Activated T-helper 1 cell treated with anti-CD3 and anti-CD28 coated beads, Interleukin-12 subunit alpha, Interleukin-12 subunit beta, Interleukin-2, Interleukin-4 antibody, amounts not matched to agents 30 ng/mL and 10 ng/mL and 1 ng/mL, durations not matched to agents 14 hours and 24 hours and 36 hours (primary cell): ENCODE results near the gene ANKRD13A. TPM values are rescaled to one million over a fixed set of nuclear protein-coding genes. Genes with fewer than 3 reads are reported as not detected.
"Not testable (repeated sequence)": the region's sequence is repeated elsewhere in the genome, so short reads cannot be mapped to it uniquely, and the experiment has no call there.

Experiments
- DNase-seq: peaks from one replicate; pipeline ENCODE4 v3.0.0; 2021; ENCODE audit warnings: low spot score
- H3K27ac Mint-ChIP-seq: one replicate; pipeline ENCODE4 v1.8.0; 2021; ENCODE audit warnings: mild to moderate bottlenecking, mixed read lengths
- H3K27me3 Mint-ChIP-seq: one replicate; pipeline ENCODE4 v1.8.0; 2022; ENCODE audit warnings: mild to moderate bottlenecking, moderate library complexity, mixed read lengths; ENCODE audit not compliant: insufficient read depth
- H3K36me3 Mint-ChIP-seq: one replicate; pipeline ENCODE4 v1.8.0; 2021; ENCODE audit warnings: low read depth, mixed read lengths
- H3K4me1 Mint-ChIP-seq: one replicate; pipeline ENCODE4 v1.8.0; 2021; ENCODE audit warnings: low read depth, mixed read lengths
- H3K4me3 Mint-ChIP-seq: one replicate; pipeline ENCODE4 v1.8.0; 2021; ENCODE audit warnings: mild to moderate bottlenecking, moderate library complexity, mixed read lengths
- H3K9me3 Mint-ChIP-seq: one replicate; pipeline ENCODE4 v1.8.0; 2021; ENCODE audit warnings: mixed read lengths
- intact Hi-C: fragments of 100-400 bp; cut with micrococcal nuclease; formaldehyde crosslinking; loops from one replicate; pipeline ENCODE4 v1.15.1; 2024
- total RNA-seq: library from RNA; stranded (reverse); gene quantifications from 2 replicates; pipeline ENCODE4 v1.2.3, GENCODE V29; 2022

The ANKRD13A gene
- total RNA-seq, 1 donor from 2014 or later = 62.4 TPM

- no peaks in the 10 kb centered on the region for H3K27me3 Mint-ChIP-seq
- H3K4me3 Mint-ChIP-seq = peak overlapping the region; percentile 84
- H3K27ac Mint-ChIP-seq = peak overlapping the region; percentile 52
- peaks cover 10% of the 10 kb centered on the region for H3K36me3 Mint-ChIP-seq
- no peak for DNase-seq
- intact Hi-C loops = loop anchor here (5.0 kb wide), 1 partner anchor 235 kb away; the partner anchor contains the start of gene ATP2A2
- peaks cover 42% of the 10 kb centered on the region for H3K4me1 Mint-ChIP-seq
- no peaks in the 10 kb centered on the region for H3K9me3 Mint-ChIP-seq
Observed at GRCh38 chr12:110047297-110047940, 48.2 kb downstream of the ANKRD13A start.

GRCh38 chr12:110048242-110049027 is 49.2 kb downstream of the ANKRD13A start, which contains the start of gene C12orf76:
Gene C12orf76, minus strand, starts transcription at chr12:110048522. Its CDS starts 27 bp downstream, at chr12:110048495.
- Mint-ChIP-seq H3K27ac (peak within 1 kb of the TSS; percentile 91), H3K4me1 (peaks cover 34% of the 10 kb centered on the region), H3K36me3 (peaks cover 5% of the 10 kb centered on the region), H3K4me3 (peak within 1 kb of the TSS; percentile 84), H3K27me3 (no peaks in the 10 kb centered on the region), H3K9me3 (no peaks in the 10 kb centered on the region)
- intact Hi-C loops = loop anchor here (1.0 to 5.0 kb wide), 7 partner anchors 8 to 234 kb away; partner anchors contain the start of genes ATP2A2, GIT2 and IFT81
- peak; percentile 89 for DNase-seq

GRCh38 chr12:110049034-110049433 is 49.8 kb downstream of the ANKRD13A start:
- Mint-ChIP-seq H3K27ac (peak overlapping the region; percentile 91), H3K4me1 (peaks cover 34% of the 10 kb centered on the region), H3K4me3 (peak overlapping the region; percentile 84)
- intact Hi-C loops = loop anchor here (5.0 kb wide), 1 partner anchor 233 kb away; the partner anchor contains the start of gene ATP2A2
- not testable (repeated sequence) for H3K27me3 Mint-ChIP-seq, H3K9me3 Mint-ChIP-seq, H3K36me3 Mint-ChIP-seq, DNase-seq

- H3K27me3 Mint-ChIP-seq, H3K9me3 Mint-ChIP-seq, H3K4me3 Mint-ChIP-seq, H3K36me3 Mint-ChIP-seq, DNase-seq: not testable (repeated sequence)
- peak overlapping the region; percentile 91 for H3K27ac Mint-ChIP-seq
- intact Hi-C loops = loop anchor here (5.0 kb wide), 1 partner anchor 233 kb away; the partner anchor contains the start of gene ATP2A2
- peaks cover 36% of the 10 kb centered on the region for H3K4me1 Mint-ChIP-seq
Observed at GRCh38 chr12:110049666-110050065, 50.4 kb downstream of the ANKRD13A start.

GRCh38 chr12:110050927-110051326 is 51.7 kb downstream of the ANKRD13A start:
- peaks cover 48% of the 10 kb centered on the region for H3K4me1 Mint-ChIP-seq

GRCh38 chr12:110055375-110056352 is 56.4 kb downstream of the ANKRD13A start:
- H3K27me3 Mint-ChIP-seq, DNase-seq, intact Hi-C loops, H3K4me3 Mint-ChIP-seq, H3K9me3 Mint-ChIP-seq: not testable (repeated sequence)
- Mint-ChIP-seq H3K36me3 (peaks cover 12% of the 10 kb centered on the region), H3K4me1 (peaks cover 46% of the 10 kb centered on the region), H3K27ac (peak overlapping the region; percentile 75)

More at GRCh38 chr12:110050927-110051326, 51.7 kb downstream of the ANKRD13A start:
- Mint-ChIP-seq H3K9me3 (no peaks in the 10 kb centered on the region), H3K27me3 (no peaks in the 10 kb centered on the region), H3K4me3 (no peak overlapping the region), H3K27ac (no peak overlapping the region), H3K36me3 (peaks cover 8% of the 10 kb centered on the region)
- DNase-seq = no peak
- intact Hi-C loops = no loop called here

- Mint-ChIP-seq H3K4me1 (peaks cover 53% of the 10 kb centered on the region), H3K27ac (peak overlapping the region; percentile 61), H3K36me3 (peaks cover 12% of the 10 kb centered on the region)
- intact Hi-C loops, H3K27me3 Mint-ChIP-seq, H3K9me3 Mint-ChIP-seq, DNase-seq, H3K4me3 Mint-ChIP-seq: not testable (repeated sequence)
Observed at GRCh38 chr12:110056643-110057042, 57.4 kb downstream of the ANKRD13A start.

GRCh38 chr12:110058875-110059615 is 59.8 kb downstream of the ANKRD13A start:
- peak overlapping the region; percentile 91 for H3K27ac Mint-ChIP-seq
- no peaks in the 10 kb centered on the region for H3K27me3 Mint-ChIP-seq

GRCh38 chr12:110059651-110060000 is 60.4 kb downstream of the ANKRD13A start:
- H3K36me3 Mint-ChIP-seq = peaks cover 10% of the 10 kb centered on the region
- H3K4me3 Mint-ChIP-seq = peak overlapping the region; percentile 60
- H3K27me3 Mint-ChIP-seq = no peaks in the 10 kb centered on the region
- peak overlapping the region; percentile 91 for H3K27ac Mint-ChIP-seq
- no peak for DNase-seq
- no peaks in the 10 kb centered on the region for H3K9me3 Mint-ChIP-seq
- peaks cover 52% of the 10 kb centered on the region for H3K4me1 Mint-ChIP-seq
- intact Hi-C loops = no loop called here

More at GRCh38 chr12:110058875-110059615, 59.8 kb downstream of the ANKRD13A start:
- intact Hi-C loops = no loop called here
- Mint-ChIP-seq H3K9me3 (no peaks in the 10 kb centered on the region), H3K36me3 (peaks cover 12% of the 10 kb centered on the region), H3K4me1 (peaks cover 53% of the 10 kb centered on the region), H3K4me3 (peak overlapping the region; percentile 60)
- DNase-seq = no peak

GRCh38 chr12:110062241-110062640 is 63.0 kb downstream of the ANKRD13A start:
- H3K36me3 Mint-ChIP-seq = peaks cover 9% of the 10 kb centered on the region

GRCh38 chr12:110065540-110065939 is 66.3 kb downstream of the ANKRD13A start:
- Mint-ChIP-seq H3K4me3 (no peak overlapping the region), H3K36me3 (peaks cover 8% of the 10 kb centered on the region), H3K4me1 (peaks cover 33% of the 10 kb centered on the region), H3K27me3 (peaks cover 2% of the 10 kb centered on the region), H3K27ac (peak overlapping the region; percentile 24), H3K9me3 (no peaks in the 10 kb centered on the region)
- intact Hi-C loops = no loop called here
- no peak for DNase-seq

More at GRCh38 chr12:110062241-110062640, 63.0 kb downstream of the ANKRD13A start:
- Mint-ChIP-seq H3K27me3 (peaks cover 2% of the 10 kb centered on the region), H3K9me3 (no peaks in the 10 kb centered on the region), H3K4me1 (peaks cover 36% of the 10 kb centered on the region), H3K27ac (no peak overlapping the region), H3K4me3 (no peak overlapping the region)
- no peak for DNase-seq
- intact Hi-C loops = no loop called here
